ENCODE data around the gene C5orf58. TPM values are rescaled to one million over a fixed set of nuclear protein-coding genes. Genes with fewer than 3 reads are reported as not detected.
"Not testable (repeated sequence)": the region's sequence is repeated elsewhere in the genome, so short reads cannot be mapped to it uniquely, and the experiment has no call there.

The C5orf58 gene
- total RNA-seq, 2 donors from 2014 or later: not detected

DNA sequence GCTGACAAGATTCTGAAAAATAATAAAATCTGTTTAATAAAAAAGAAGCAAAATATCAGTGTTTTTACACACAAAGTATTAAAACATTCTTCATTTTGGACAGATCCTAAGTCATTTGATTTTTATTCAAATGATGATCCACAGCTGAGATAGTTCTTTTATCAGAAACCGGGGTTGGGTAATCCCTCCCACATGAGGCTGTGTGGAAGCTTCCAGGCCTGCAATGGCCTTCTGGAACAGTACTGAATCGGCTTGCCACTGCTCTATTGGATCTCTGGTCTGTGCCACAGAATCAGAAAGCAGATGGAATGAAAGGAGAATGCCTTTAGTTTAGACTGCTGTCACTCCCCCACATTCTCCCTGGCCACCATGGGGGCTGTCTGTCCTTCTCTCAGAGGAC is 6.1 kb upstream of the C5orf58 start:
- no peaks in the 10 kb centered on the region for H3K4me1 ChIP-seq
- H3K9ac ChIP-seq (ENCODE audit: low read depth in 2 of 2, low read length in 2 of 2): no peak overlapping the region
- H3K27me3 ChIP-seq: no peaks in the 10 kb centered on the region
- no peaks in the 10 kb centered on the region for H3K36me3 ChIP-seq
- intact Hi-C loops (cut with DNase I): loop anchor here (5.0 kb wide), 1 partner anchor 196 kb away; no protein-coding TSS in a partner anchor
- no peak for DNase-seq
- no peak overlapping the region for H3K27ac ChIP-seq
- no peak overlapping the region for H3K4me3 ChIP-seq
- H3K9me3 ChIP-seq: no peaks in the 10 kb centered on the region
- no peak for TF ChIP-seq CTCF (IDR thresholded peaks at IDR 0.05)

- Histone ChIP-seq H3K27me3 (no peaks in the 10 kb centered on the region), H3K9ac (ENCODE audit: low read depth in 2 of 2, low read length in 2 of 2) (no peak overlapping the region), H3K36me3 (no peaks in the 10 kb centered on the region), H3K27ac (no peak overlapping the region), H3K4me3 (no peak overlapping the region), H3K9me3 (no peaks in the 10 kb centered on the region), H3K4me1 (no peaks in the 10 kb centered on the region)
- no peak for DNase-seq
- TF ChIP-seq CTCF (IDR thresholded peaks at IDR 0.05): no peak
- intact Hi-C loops (cut with DNase I): loop anchor here (5.0 kb wide), 1 partner anchor 193 kb away; no protein-coding TSS in a partner anchor
Measured at GRCh38 chr5:170228762-170229435, 3.9 kb upstream of the C5orf58 start.

DNA sequence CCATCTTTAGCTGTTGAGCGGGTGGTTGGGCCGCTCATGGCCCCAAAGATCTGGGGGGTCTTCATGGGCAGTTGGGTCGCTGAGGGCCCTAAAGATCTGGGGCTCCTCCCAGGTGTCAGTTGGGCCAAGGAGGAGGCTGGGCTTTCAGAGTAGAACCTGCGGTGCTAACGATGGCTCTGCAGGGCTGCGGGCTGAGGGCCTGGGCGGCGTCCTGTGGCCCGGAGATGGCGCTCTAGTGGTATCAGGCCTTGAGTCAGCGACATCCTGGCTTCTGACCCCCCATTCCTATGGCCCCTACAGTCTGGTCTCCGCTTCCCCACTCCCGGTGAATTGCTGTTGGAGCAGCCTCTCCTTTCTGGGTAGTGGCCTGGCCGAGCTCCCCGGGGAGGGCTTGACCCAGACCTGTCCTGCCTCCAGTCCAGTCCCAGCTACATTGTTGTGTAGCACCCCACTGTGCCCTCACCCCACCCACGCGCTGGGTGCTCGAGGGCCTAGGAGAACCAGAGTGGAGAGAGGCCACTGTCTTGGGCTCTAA is 640 bp downstream of the C5orf58 start:
- Histone ChIP-seq H3K9me3 (no peaks in the 10 kb centered on the region), H3K27me3 (no peaks in the 10 kb centered on the region), H3K4me1 (no peaks in the 10 kb centered on the region), H3K36me3 (no peaks in the 10 kb centered on the region), H3K4me3 (no peak overlapping the region), H3K9ac (ENCODE audit: low read depth in 2 of 2, low read length in 2 of 2) (no peak overlapping the region), H3K27ac (no peak overlapping the region)
- intact Hi-C loops (cut with DNase I): no loop called here
- no peak for DNase-seq
- TF ChIP-seq CTCF (IDR thresholded peaks at IDR 0.05): no peak

GRCh38 chr5:170235876-170236864 is 3.4 kb downstream of the C5orf58 start:
- TF ChIP-seq CTCF (IDR thresholded peaks at IDR 0.05): no peak
- Histone ChIP-seq H3K9me3 (no peaks in the 10 kb centered on the region), H3K9ac (ENCODE audit: low read depth in 2 of 2, low read length in 2 of 2) (no peak overlapping the region), H3K4me3 (no peak overlapping the region), H3K36me3 (no peaks in the 10 kb centered on the region), H3K27ac (no peak overlapping the region), H3K4me1 (no peaks in the 10 kb centered on the region), H3K27me3 (no peaks in the 10 kb centered on the region)
- intact Hi-C loops (cut with DNase I): no loop called here
- no peak for DNase-seq

- intact Hi-C loops (cut with DNase I): no loop called here
- no peaks in the 10 kb centered on the region for H3K27me3 ChIP-seq
- H3K27ac ChIP-seq: no peak overlapping the region
Measured at GRCh38 chr5:170238456-170239196, 5.8 kb downstream of the C5orf58 start.

DNA sequence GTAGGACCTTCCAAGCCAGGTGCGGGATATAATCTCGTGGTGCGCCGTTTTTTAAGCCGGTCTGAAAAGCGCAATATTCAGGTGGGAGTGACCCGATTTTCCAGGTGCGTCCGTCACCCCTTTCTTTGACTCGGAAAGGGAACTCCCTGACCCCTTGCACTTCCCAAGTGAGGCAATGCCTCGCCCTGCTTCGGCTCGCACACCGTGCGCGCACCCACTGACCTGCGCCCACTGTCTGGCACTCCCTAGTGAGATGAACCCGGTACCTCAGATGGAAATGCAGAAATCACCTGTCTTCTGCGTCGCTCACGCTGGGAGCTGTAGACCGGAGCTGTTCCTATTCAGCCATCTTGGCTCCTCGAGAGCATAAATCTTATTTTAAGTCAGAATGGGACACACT is 12.7 kb downstream of the C5orf58 start:
- H3K27me3 ChIP-seq; H3K9ac ChIP-seq (ENCODE audit: low read depth in 2 of 2, low read length in 2 of 2); DNase-seq; H3K4me3 ChIP-seq; H3K4me1 ChIP-seq; intact Hi-C loops (cut with DNase I); H3K36me3 ChIP-seq; H3K27ac ChIP-seq; H3K9me3 ChIP-seq: not testable (repeated sequence)

More at GRCh38 chr5:170238456-170239196, 5.8 kb downstream of the C5orf58 start:
- no peaks in the 10 kb centered on the region for H3K9me3 ChIP-seq
- H3K9ac ChIP-seq (ENCODE audit: low read depth in 2 of 2, low read length in 2 of 2): no peak overlapping the region
- DNase-seq: no peak
- H3K4me3 ChIP-seq: no peak overlapping the region
- H3K36me3 ChIP-seq: no peaks in the 10 kb centered on the region
- TF ChIP-seq CTCF (IDR thresholded peaks at IDR 0.05): no peak
- no peaks in the 10 kb centered on the region for H3K4me1 ChIP-seq

Measured in colonic mucosa (tissue), 4 donors.